Stomach (tissue), 19 donors: Measurements from ENCODE around the gene A2M. TPM values are rescaled to one million over a fixed set of nuclear protein-coding genes. Genes with fewer than 3 reads are reported as not detected.
A peak's percentile ranks its signal among the peaks of the same experiment; 100 is the strongest.

Source experiments
- DNase-seq, 2 donors: peaks; one replicate each; pipeline versions ENCODE4 v3.0.0 to v3.0.0-alpha.2; 2013 to 2019
- H3K27ac ChIP-seq, 5 donors: fragments of 200-600 bp in 4 of 5; sonication (generic) in 4 of 5; one replicate each; pipeline ENCODE4 v1.5.1; 2013 to 2019; ENCODE audit warnings: mild to moderate bottlenecking in 1 of 5, moderate library complexity in 1 of 5
- H3K27me3 ChIP-seq, 3 donors: fragments of 200-600 bp; sonication (generic); one replicate each; pipeline ENCODE4 v1.5.1; 2017 to 2019; ENCODE audit warnings: mixed run types in 1 of 3
- H3K36me3 ChIP-seq, 4 donors: fragments of 200-600 bp; sonication (generic); 1 replicate in 3 of 4; 2 replicates in 1 of 4; pipeline ENCODE4 v1.5.1; 2016 to 2019
- H3K4me1 ChIP-seq, 4 donors: fragments of 200-600 bp; sonication (generic); one replicate each; pipeline ENCODE4 v1.5.1; 2016 to 2019
- H3K4me3 ChIP-seq, 4 donors: fragments of 200-600 bp; sonication (generic) in 3 of 4; one replicate each; pipeline ENCODE4 v1.5.1; 2016 to 2019; ENCODE audit warnings: mild to moderate bottlenecking in 1 of 4
- H3K9me3 ChIP-seq, 4 donors: fragments of 200-600 bp; sonication (generic); one replicate each; pipeline ENCODE4 v1.5.1; 2016 to 2019
- EP300 ChIP-seq: sonication (generic); formaldehyde crosslinking; IDR thresholded peaks from one replicate; pipeline ENCODE4 v1.6.1; 2017; ENCODE audit warnings: antibody characterized with exemption
- POLR2A ChIP-seq, 4 donors: fragments of 450-650 bp; IDR thresholded peaks; one replicate each; pipeline ENCODE4 v1.6.1; 2016; ENCODE audit warnings: antibody characterized with exemption in 4 of 4, control low read depth in 2 of 4, mild to moderate bottlenecking in 1 of 4, moderate library complexity in 1 of 4
- POLR2AphosphoS5 ChIP-seq, 3 donors: sonication (generic); formaldehyde crosslinking; IDR thresholded peaks; one replicate each; pipeline ENCODE4 v1.6.1; 2016; ENCODE audit warnings: antibody characterized with exemption in 3 of 3
- WGBS, 5 donors: extraction: QIAGEN DNeasy Blood & Tissue Kit in 3 of 5; methylation state at CpG; one replicate each; pipeline versions ENCODE4 v1.1.5 to v1.1.7; 2013 to 2018; 5-methylcytosine and 5-hydroxymethylcytosine counted together
- intact Hi-C: fragments of 100-400 bp; cut with DNase I; formaldehyde crosslinking; loops from one replicate; pipeline ENCODE4 v1.15.1; 2023; ENCODE audit warnings: low total_unique reads
- long read RNA-seq, 10 donors: transcript quantifications; one replicate each; lab custom pipeline, GENCODE V29; 2026
- polyA plus RNA-seq, 3 donors: library from polyadenylated mRNA; stranded (reverse); fragments of 200-250 nt; gene quantifications; one replicate each; pipeline ENCODE4 v1.2.3, GENCODE V29; 2013
- total RNA-seq, 5 donors: library from RNA; depleted of rRNA; stranded (reverse); fragments of >200 nt; gene quantifications; one replicate each; pipeline versions ENCODE4 v1.1.0 to v1.2.3, GENCODE V29; 2014 to 2016
- TF ChIP-seq, protein P1 (sequence below), 7 experiments: fragments of 450-650 bp in 4 of 7; fragments of 200-600 bp in 3 of 7; sonication (generic) in 3 of 7; IDR thresholded peaks; one replicate each; pipeline ENCODE4 v1.5.1; 2016 to 2019; ENCODE audit warnings: antibody characterized with exemption in 7 of 7, control low read depth in 2 of 7, mild to moderate bottlenecking in 1 of 7
- donor health status: healthy with polysubstance abuse.
- donor health status: Bipolar disorder and iron deficiency.
- donor health status: healthy.

The A2M gene
- 100 to 1,000 TPM in 4 of 5 donors, 10 to 100 TPM in 1; 99.9 to 445 (median 197) TPM for total RNA-seq
- polyA plus RNA-seq = 100 to 1,000 TPM in 1 of 3 donors, 10 to 100 TPM in 2; 47.4 to 104 (median 64.0) TPM
- long read RNA-seq, donor 1, full-length matches to known transcripts = 8 of 8 reads
- long read RNA-seq, donor 1, partial matches to known transcripts = 0 of 8 reads
- long read RNA-seq, donor 1, other reads (novel, unspliced or antisense) = 0 of 8 reads
- long read RNA-seq, donor 2, full-length matches to known transcripts = 13 of 13 reads
- long read RNA-seq, donor 2, partial matches to known transcripts = 0 of 13 reads
- long read RNA-seq, donor 2, other reads (novel, unspliced or antisense) = 0 of 13 reads
- long read RNA-seq, donor 3, full-length matches to known transcripts = 6 of 17 reads
- long read RNA-seq, donor 3, partial matches to known transcripts = 11 of 17 reads
- long read RNA-seq, donor 3, other reads (novel, unspliced or antisense) = 0 of 17 reads
- long read RNA-seq, donor 4, full-length matches to known transcripts = 3 of 3 reads
- long read RNA-seq, donor 4, partial matches to known transcripts = 0 of 3 reads
- long read RNA-seq, donor 4, other reads (novel, unspliced or antisense) = 0 of 3 reads
- long read RNA-seq, donor 5, full-length matches to known transcripts = 22 of 44 reads
- long read RNA-seq, donor 5, partial matches to known transcripts = 22 of 44 reads
- long read RNA-seq, donor 5, other reads (novel, unspliced or antisense) = 0 of 44 reads
- long read RNA-seq, donor 6, full-length matches to known transcripts = 17 of 57 reads
- long read RNA-seq, donor 6, partial matches to known transcripts = 40 of 57 reads
- long read RNA-seq, donor 6, other reads (novel, unspliced or antisense) = 0 of 57 reads
- long read RNA-seq, donor 7, full-length matches to known transcripts = 19 of 78 reads
- long read RNA-seq, donor 7, partial matches to known transcripts = 59 of 78 reads
- long read RNA-seq, donor 7, other reads (novel, unspliced or antisense) = 0 of 78 reads
- long read RNA-seq, donor 8, full-length matches to known transcripts = 12 of 29 reads
- long read RNA-seq, donor 8, partial matches to known transcripts = 17 of 29 reads
- long read RNA-seq, donor 8, other reads (novel, unspliced or antisense) = 0 of 29 reads
- long read RNA-seq, donor 9, full-length matches to known transcripts = 18 of 49 reads
- long read RNA-seq, donor 9, partial matches to known transcripts = 31 of 49 reads
- long read RNA-seq, donor 9, other reads (novel, unspliced or antisense) = 0 of 49 reads
- long read RNA-seq, donor 10, partial matches to known transcripts = 0 of 1 reads
- long read RNA-seq, donor 10, other reads (novel, unspliced or antisense) = 0 of 1 reads

DNA sequence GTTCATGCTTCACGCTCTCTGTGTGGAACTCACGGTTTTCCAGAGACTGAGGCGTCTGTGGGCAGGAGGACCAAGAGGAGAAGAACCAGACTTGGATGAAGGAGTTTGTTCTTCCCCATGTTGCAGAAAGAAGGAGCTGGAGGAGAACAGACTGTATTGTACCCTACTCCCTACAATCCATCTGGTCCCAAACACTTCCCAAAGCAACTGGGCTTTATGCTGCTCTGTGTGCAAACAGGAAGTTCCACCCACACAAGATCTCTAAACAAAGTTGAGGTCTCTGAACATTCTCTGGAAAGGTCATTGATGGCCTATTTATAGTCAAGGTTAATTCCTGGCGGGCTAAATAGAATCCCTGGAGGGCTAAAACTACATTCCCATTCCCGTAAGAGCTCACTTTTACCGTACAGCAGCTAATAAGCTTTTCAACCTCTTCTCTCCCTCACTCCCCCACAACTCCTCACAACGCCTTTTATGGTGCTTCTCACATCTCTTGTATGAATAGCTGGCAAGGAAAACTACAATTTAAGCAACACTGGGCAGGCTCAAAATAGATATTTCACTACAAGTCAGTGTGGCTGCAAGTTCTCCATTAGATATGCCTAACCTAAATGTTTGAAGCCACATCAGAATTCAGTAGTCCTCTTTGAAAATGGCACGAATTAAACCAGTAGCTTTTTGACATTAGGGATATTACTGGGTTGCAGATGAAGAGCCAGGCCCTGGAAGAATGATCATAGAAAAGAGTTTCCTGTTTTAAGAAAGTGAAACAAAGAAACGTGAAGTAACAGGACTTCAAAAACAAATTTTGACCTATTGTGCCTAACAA is at the start of gene A2M:
A2M (minus strand) TSS at position 189 of the 829 bp plus-strand sequence; CDS start at position 119, 70 bp downstream.
- H3K4me1 ChIP-seq = peaks cover 4 to 64% (median 26%) of the 10 kb centered on the region in 4 donors
- no peaks in the 10 kb centered on the region for H3K9me3 ChIP-seq
- H3K36me3 ChIP-seq = peaks cover 0 to 19% (median 8%) of the 10 kb centered on the region in 4 donors
- intact Hi-C loops = no loop called here
- peak in 1 of 2 donors; percentile 67 for DNase-seq
- TF ChIP-seq POLR2AphosphoS5 (IDR thresholded peaks at IDR 0.05) = peak; percentile 55 to 95 (median 82)
- TF ChIP-seq EP300 = no peak
- peak within 1 kb of the TSS; percentile 71 to 78 (median 77) for H3K27ac ChIP-seq
- 46 to 74% (median 63%) methylated on average over 9 of the region's 9 CpGs for WGBS, 5 donors
- no peaks in the 10 kb centered on the region for H3K27me3 ChIP-seq
- H3K4me3 ChIP-seq = peak within 1 kb of the TSS; percentile 34 to 46 (median 40)

DNA sequence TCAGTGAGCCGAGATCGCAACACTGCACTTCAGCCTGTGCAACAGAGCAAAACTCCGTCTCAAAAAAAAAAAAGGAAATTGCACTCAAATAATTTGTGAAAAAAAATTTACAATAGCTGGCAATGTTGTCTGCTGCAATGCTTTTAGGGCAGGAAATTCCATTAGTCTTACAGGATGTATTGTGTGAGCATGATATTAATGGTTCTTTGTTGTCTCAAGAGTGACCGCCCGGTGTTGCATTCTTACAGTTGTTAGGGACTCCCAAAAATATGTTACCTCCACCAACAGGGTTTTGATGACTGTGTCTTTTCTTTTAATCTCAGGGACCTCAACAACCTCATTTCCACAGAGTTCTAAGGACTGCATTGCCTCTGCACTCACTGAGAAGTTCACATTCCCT is 47.7 kb upstream of the A2M start:
- H3K4me1 ChIP-seq = no peaks in the 10 kb centered on the region
- TF ChIP-seq POLR2A (IDR thresholded peaks at IDR 0.05) (no peak), POLR2AphosphoS5 (IDR thresholded peaks at IDR 0.05) (no peak), EP300 (no peak)
- TF ChIP-seq, protein P1, sequence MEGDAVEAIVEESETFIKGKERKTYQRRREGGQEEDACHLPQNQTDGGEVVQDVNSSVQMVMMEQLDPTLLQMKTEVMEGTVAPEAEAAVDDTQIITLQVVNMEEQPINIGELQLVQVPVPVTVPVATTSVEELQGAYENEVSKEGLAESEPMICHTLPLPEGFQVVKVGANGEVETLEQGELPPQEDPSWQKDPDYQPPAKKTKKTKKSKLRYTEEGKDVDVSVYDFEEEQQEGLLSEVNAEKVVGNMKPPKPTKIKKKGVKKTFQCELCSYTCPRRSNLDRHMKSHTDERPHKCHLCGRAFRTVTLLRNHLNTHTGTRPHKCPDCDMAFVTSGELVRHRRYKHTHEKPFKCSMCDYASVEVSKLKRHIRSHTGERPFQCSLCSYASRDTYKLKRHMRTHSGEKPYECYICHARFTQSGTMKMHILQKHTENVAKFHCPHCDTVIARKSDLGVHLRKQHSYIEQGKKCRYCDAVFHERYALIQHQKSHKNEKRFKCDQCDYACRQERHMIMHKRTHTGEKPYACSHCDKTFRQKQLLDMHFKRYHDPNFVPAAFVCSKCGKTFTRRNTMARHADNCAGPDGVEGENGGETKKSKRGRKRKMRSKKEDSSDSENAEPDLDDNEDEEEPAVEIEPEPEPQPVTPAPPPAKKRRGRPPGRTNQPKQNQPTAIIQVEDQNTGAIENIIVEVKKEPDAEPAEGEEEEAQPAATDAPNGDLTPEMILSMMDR (IDR thresholded peaks at IDR 0.05) = no peak
- H3K36me3 ChIP-seq = no peaks in the 10 kb centered on the region
- H3K4me3 ChIP-seq = no peak overlapping the region
- no peak overlapping the region for H3K27ac ChIP-seq
- H3K9me3 ChIP-seq = no peaks in the 10 kb centered on the region
- DNase-seq = peak in 1 of 2 donors; percentile 21
- H3K27me3 ChIP-seq = no peaks in the 10 kb centered on the region
- intact Hi-C loops = no loop called here
- WGBS, 5 donors = 79 to 90% (median 84%) methylated on average over 5 of the region's 5 CpGs

DNA sequence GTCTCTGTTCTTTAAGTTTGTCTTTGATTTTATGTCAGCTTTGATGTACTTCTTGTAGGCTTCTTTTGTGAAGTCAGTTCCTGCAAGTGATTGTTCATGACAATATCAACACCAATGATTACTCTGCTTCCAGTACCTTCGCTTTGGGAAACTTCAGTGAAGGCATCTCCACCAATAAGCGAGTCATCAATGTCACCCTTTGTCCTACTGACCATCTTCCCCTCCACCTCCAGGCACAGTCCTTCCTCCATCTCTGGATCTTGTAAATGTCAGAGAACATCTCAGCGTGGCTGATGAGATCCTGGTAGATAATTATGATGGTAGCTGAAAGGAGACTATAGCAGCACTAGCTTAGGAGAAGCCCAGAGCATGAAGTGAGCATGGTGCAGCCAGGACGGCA is 40.4 kb upstream of the A2M start:
- Histone ChIP-seq H3K9me3 (no peaks in the 10 kb centered on the region), H3K27me3 (no peaks in the 10 kb centered on the region), H3K36me3 (no peaks in the 10 kb centered on the region), H3K4me1 (no peaks in the 10 kb centered on the region), H3K27ac (no peak overlapping the region), H3K4me3 (no peak overlapping the region)
- WGBS, 5 donors = 85 to 91% (median 87%) methylated on average over 4 of the region's 4 CpGs
- TF ChIP-seq, protein P1 (IDR thresholded peaks at IDR 0.05) = no peak
- TF ChIP-seq EP300 = no peak
- no peak for TF ChIP-seq POLR2A (IDR thresholded peaks at IDR 0.05)
- TF ChIP-seq POLR2AphosphoS5 (IDR thresholded peaks at IDR 0.05) = no peak
- DNase-seq = no peak
- intact Hi-C loops = no loop called here

DNA sequence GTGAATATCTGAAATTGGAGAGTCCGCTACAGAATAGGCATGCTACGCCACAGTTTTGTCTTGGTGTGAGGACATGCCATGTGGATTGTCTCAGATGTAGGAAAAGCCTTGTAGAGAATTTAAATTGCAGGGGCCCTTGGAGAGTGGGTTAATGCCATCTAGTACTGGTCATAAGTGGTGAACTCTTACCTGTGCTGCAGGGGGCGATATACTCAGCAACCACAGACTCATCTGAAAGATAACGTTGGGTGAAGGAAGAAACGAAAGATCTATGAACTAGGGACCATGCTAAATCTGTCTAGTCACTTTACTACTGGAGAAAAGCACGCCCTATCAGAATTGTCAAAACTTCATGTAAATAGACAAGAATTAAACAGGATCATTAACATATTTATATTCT is 33.7 kb upstream of the A2M start:
- H3K9me3 ChIP-seq = peaks cover 0 to 16% (median 3%) of the 10 kb centered on the region in 4 donors
- H3K4me1 ChIP-seq = no peaks in the 10 kb centered on the region
- H3K36me3 ChIP-seq = no peaks in the 10 kb centered on the region
- H3K4me3 ChIP-seq = no peak overlapping the region
- H3K27me3 ChIP-seq = no peaks in the 10 kb centered on the region
- H3K27ac ChIP-seq = no peak overlapping the region
- DNase-seq = no peak
- intact Hi-C loops = no loop called here
- 65 to 72% (median 67%) methylated on average over 6 of the region's 6 CpGs for WGBS, 5 donors
- TF ChIP-seq POLR2AphosphoS5 (IDR thresholded peaks at IDR 0.05) (no peak), EP300 (no peak), POLR2A (IDR thresholded peaks at IDR 0.05) (no peak)
- TF ChIP-seq, protein P1 (IDR thresholded peaks at IDR 0.05) = no peak
